ENCODE results near the gene GALNT9.
"Not testable (repeated sequence)": the region's sequence is repeated elsewhere in the genome, so short reads cannot be mapped to it uniquely, and the experiment has no call there.

- not testable (repeated sequence) for TF ChIP-seq CTCF, POLR2A (IDR thresholded peaks at IDR 0.05)
These were observed 109.6 kb downstream of the GALNT9 start for GRCh38 chr12:132219761-132220160.

Measured in lower leg skin (tissue), 3 donors.